Cardiac muscle cell (in vitro differentiated cells and primary cell): ENCODE measurements around the gene PTPRF. TPM values are rescaled to one million over a fixed set of nuclear protein-coding genes. Genes with fewer than 3 reads are reported as not detected.

Source experiments
- DNase-seq, 2 donors: peaks; one replicate each; pipeline versions ENCODE4 v3.0.0 to v3.0.0-alpha.2; 2010 to 2017; ENCODE audit warnings: low read depth in 1 of 2, low spot score in 1 of 2
- H3K27ac ChIP-seq: fragments of 200-600 bp; sonication (generic); 2 replicates; pipeline ENCODE4 v1.5.1; 2016
- H3K27me3 ChIP-seq: fragments of 200-600 bp; sonication (generic); 2 replicates; pipeline ENCODE4 v1.6.0; 2016; ENCODE audit warnings: control low read depth
- H3K36me3 ChIP-seq: fragments of 200-600 bp; sonication (generic); 2 replicates; pipeline ENCODE4 v1.5.1; 2016; ENCODE audit warnings: control low read depth
- H3K4me1 ChIP-seq: fragments of 200-600 bp; sonication (generic); 2 replicates; pipeline ENCODE4 v1.8.1; 2017; ENCODE audit warnings: low read depth, mild to moderate bottlenecking, mixed run types
- H3K4me3 ChIP-seq: fragments of 200-600 bp; sonication (generic); 2 replicates; pipeline ENCODE4 v1.5.1; 2016; ENCODE audit warnings: mild to moderate bottlenecking
- H3K9me3 ChIP-seq: fragments of 200-600 bp; sonication (generic); 2 replicates; pipeline ENCODE4 v1.5.1; 2017; ENCODE audit warnings: low read depth, mild to moderate bottlenecking, control low read depth
- polyA plus RNA-seq: library from polyadenylated mRNA; unstranded; fragments of >200 nt; fragmentation: Nextera tagmentation; extraction: Ambion mirVana; gene quantifications from 2 replicates; pipeline ENCODE4 v1.2.1, GENCODE V29; 2016
- total RNA-seq: library from RNA; depleted of rRNA; stranded (reverse); fragments of >200 nt; gene quantifications from 2 replicates; pipeline ENCODE4 v1.2.3, GENCODE V29; 2016
- TF ChIP-seq, protein P1 (sequence below): IDR thresholded peaks from 2 replicates; pipeline ENCODE4 v1.5.1; 2012; ENCODE audit warnings: low read depth, mild to moderate bottlenecking, low read length

Gene PTPRF
- total and polyA plus RNA-seq, 2 experiments from 2014 or later: 44.1 to 72.8 TPM

- no peak for DNase-seq
- Histone ChIP-seq H3K9me3 (no peaks in the 10 kb centered on the region), H3K4me3 (no peak overlapping the region), H3K4me1 (peaks cover 31% of the 10 kb centered on the region), H3K36me3 (no peaks in the 10 kb centered on the region), H3K27me3 (no peaks in the 10 kb centered on the region), H3K27ac (no peak overlapping the region)
- TF ChIP-seq, protein P1, sequence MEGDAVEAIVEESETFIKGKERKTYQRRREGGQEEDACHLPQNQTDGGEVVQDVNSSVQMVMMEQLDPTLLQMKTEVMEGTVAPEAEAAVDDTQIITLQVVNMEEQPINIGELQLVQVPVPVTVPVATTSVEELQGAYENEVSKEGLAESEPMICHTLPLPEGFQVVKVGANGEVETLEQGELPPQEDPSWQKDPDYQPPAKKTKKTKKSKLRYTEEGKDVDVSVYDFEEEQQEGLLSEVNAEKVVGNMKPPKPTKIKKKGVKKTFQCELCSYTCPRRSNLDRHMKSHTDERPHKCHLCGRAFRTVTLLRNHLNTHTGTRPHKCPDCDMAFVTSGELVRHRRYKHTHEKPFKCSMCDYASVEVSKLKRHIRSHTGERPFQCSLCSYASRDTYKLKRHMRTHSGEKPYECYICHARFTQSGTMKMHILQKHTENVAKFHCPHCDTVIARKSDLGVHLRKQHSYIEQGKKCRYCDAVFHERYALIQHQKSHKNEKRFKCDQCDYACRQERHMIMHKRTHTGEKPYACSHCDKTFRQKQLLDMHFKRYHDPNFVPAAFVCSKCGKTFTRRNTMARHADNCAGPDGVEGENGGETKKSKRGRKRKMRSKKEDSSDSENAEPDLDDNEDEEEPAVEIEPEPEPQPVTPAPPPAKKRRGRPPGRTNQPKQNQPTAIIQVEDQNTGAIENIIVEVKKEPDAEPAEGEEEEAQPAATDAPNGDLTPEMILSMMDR: no peak
Observed at GRCh38 chr1:43543567-43543966, 12.9 kb downstream of the PTPRF start.

DNA sequence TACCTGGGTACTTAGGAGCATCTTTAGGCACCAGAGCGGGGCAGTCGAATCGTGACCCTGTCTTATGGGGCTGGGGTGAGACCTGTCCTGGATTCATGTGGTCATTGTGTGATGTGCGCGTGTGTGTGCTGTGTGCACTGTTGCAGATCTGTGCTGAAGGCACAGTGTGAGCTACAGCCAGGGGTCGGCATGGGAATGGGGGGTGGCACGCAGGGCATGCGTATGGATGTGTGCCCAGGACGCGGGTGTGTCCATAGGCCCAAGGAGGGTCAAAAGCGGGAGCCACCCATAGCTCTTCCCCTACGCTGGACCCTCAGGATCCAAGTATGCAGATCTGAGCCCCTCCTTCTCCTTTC lies 14.6 kb downstream of the PTPRF start:
- Histone ChIP-seq H3K4me3 (no peak overlapping the region), H3K9me3 (no peaks in the 10 kb centered on the region), H3K36me3 (no peaks in the 10 kb centered on the region), H3K4me1 (peaks cover 39% of the 10 kb centered on the region), H3K27ac (no peak overlapping the region), H3K27me3 (no peaks in the 10 kb centered on the region)
- TF ChIP-seq, protein P1: no peak
- no peak for DNase-seq

DNA sequence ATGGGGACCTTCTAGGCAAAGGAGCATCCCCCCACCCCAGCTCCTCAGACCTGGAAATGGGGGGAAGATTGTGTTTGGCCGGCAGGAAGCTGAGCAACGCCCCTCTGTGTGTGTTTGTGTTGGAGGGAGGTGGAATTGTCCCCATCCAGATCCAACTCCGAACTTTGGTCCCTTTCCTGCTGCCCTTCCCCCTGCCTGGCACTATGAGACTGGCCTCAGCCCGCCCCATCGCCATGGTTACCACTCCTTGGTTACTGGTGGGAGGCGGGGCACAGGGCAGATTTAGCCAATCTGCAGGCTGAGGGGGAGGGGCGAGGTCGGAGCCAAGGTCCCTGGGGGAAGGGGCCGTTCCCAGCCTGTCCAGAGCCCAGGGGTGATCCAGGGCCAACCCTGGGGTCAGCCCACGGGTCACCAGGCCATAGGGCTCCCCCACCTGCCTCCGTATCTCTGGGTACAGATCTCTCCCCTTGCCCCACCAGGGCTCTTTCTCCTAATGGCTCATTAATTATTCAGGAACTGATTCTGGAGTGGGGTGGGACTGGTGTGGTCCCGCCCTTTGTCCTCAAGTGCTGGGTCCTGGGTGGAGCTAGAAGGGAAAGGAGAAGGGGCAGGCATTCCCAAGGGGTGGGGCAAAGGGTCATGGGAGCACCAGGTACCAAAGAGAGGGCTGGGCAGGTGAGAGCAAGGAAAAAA lies 15.2 kb downstream of the PTPRF start:
- no peaks in the 10 kb centered on the region for H3K9me3 ChIP-seq
- TF ChIP-seq, protein P1: no peak
- no peak overlapping the region for H3K4me3 ChIP-seq
- peak; percentile 73 to 92 for DNase-seq
- peaks cover 39% of the 10 kb centered on the region for H3K4me1 ChIP-seq
- H3K27me3 ChIP-seq: no peaks in the 10 kb centered on the region
- H3K27ac ChIP-seq: no peak overlapping the region
- H3K36me3 ChIP-seq: no peaks in the 10 kb centered on the region

GRCh38 chr1:43546388-43547100 lies 15.9 kb downstream of the PTPRF start:
- H3K4me3 ChIP-seq: no peak overlapping the region
- TF ChIP-seq, protein P1: no peak
- DNase-seq: no peak
- H3K9me3 ChIP-seq: no peaks in the 10 kb centered on the region
- no peaks in the 10 kb centered on the region for H3K36me3 ChIP-seq
- no peaks in the 10 kb centered on the region for H3K27me3 ChIP-seq
- H3K27ac ChIP-seq: no peak overlapping the region
- H3K4me1 ChIP-seq: peaks cover 39% of the 10 kb centered on the region

- peaks cover 35% of the 10 kb centered on the region for H3K4me1 ChIP-seq
- H3K27me3 ChIP-seq: no peaks in the 10 kb centered on the region
- no peaks in the 10 kb centered on the region for H3K9me3 ChIP-seq
- H3K4me3 ChIP-seq: no peak overlapping the region
- no peak overlapping the region for H3K27ac ChIP-seq
- H3K36me3 ChIP-seq: no peaks in the 10 kb centered on the region
- DNase-seq: peak in 1 of 2 donors; percentile 43
- TF ChIP-seq, protein P1: no peak
Observed at GRCh38 chr1:43547538-43548072, 16.9 kb downstream of the PTPRF start.
